Measurements from ENCODE around the gene SOSTDC1. TPM values are rescaled to one million over a fixed set of nuclear protein-coding genes. Genes with fewer than 3 reads are reported as not detected.
"Not testable (repeated sequence)": the region's sequence is repeated elsewhere in the genome, so short reads cannot be mapped to it uniquely, and the experiment has no call there.

The SOSTDC1 gene
- total RNA-seq, 1 donor from 2014 or later, result not detected

GRCh38 chr7:16450366-16450765 lies 15.2 kb downstream of the SOSTDC1 start:
- Mint-ChIP-seq H3K4me3 (ENCODE audit: unreplicated experiment) (no peak overlapping the region), H3K27ac (ENCODE audit: unreplicated experiment) (no peak overlapping the region), H3K27me3 (ENCODE audit: unreplicated experiment) (no peaks in the 10 kb centered on the region), H3K9me3 (ENCODE audit: unreplicated experiment) (no peaks in the 10 kb centered on the region), H3K36me3 (ENCODE audit: unreplicated experiment) (no peaks in the 10 kb centered on the region), H3K4me1 (ENCODE audit: unreplicated experiment) (peaks cover 16% of the 10 kb centered on the region)
- TF ChIP-seq, protein P1, sequence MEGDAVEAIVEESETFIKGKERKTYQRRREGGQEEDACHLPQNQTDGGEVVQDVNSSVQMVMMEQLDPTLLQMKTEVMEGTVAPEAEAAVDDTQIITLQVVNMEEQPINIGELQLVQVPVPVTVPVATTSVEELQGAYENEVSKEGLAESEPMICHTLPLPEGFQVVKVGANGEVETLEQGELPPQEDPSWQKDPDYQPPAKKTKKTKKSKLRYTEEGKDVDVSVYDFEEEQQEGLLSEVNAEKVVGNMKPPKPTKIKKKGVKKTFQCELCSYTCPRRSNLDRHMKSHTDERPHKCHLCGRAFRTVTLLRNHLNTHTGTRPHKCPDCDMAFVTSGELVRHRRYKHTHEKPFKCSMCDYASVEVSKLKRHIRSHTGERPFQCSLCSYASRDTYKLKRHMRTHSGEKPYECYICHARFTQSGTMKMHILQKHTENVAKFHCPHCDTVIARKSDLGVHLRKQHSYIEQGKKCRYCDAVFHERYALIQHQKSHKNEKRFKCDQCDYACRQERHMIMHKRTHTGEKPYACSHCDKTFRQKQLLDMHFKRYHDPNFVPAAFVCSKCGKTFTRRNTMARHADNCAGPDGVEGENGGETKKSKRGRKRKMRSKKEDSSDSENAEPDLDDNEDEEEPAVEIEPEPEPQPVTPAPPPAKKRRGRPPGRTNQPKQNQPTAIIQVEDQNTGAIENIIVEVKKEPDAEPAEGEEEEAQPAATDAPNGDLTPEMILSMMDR (IDR thresholded peaks at IDR 0.05), result no peak
- no peak for DNase-seq (ENCODE audit: extremely low spot score, unreplicated experiment)

GRCh38 chr7:16447876-16448275 lies 17.7 kb downstream of the SOSTDC1 start:
- DNase-seq (ENCODE audit: extremely low spot score, unreplicated experiment), result no peak
- H3K27me3 Mint-ChIP-seq (ENCODE audit: unreplicated experiment), result no peaks in the 10 kb centered on the region
- no peak overlapping the region for H3K27ac Mint-ChIP-seq (ENCODE audit: unreplicated experiment)
- H3K4me3 Mint-ChIP-seq (ENCODE audit: unreplicated experiment), result no peak overlapping the region
- no peaks in the 10 kb centered on the region for H3K36me3 Mint-ChIP-seq (ENCODE audit: unreplicated experiment)
- H3K9me3 Mint-ChIP-seq (ENCODE audit: unreplicated experiment), result no peaks in the 10 kb centered on the region
- H3K4me1 Mint-ChIP-seq (ENCODE audit: unreplicated experiment), result peaks cover 16% of the 10 kb centered on the region
- TF ChIP-seq, protein P1 (IDR thresholded peaks at IDR 0.05), result no peak

- TF ChIP-seq, protein P1 (IDR thresholded peaks at IDR 0.05), result no peak
- no peak for DNase-seq (ENCODE audit: extremely low spot score, unreplicated experiment)
- Mint-ChIP-seq H3K27ac (ENCODE audit: unreplicated experiment) (no peak overlapping the region), H3K9me3 (ENCODE audit: unreplicated experiment) (no peaks in the 10 kb centered on the region), H3K27me3 (ENCODE audit: unreplicated experiment) (no peaks in the 10 kb centered on the region), H3K36me3 (ENCODE audit: unreplicated experiment) (no peaks in the 10 kb centered on the region), H3K4me1 (ENCODE audit: unreplicated experiment) (peaks cover 16% of the 10 kb centered on the region), H3K4me3 (ENCODE audit: unreplicated experiment) (no peak overlapping the region)
Measured at GRCh38 chr7:16446508-16446907, 19.0 kb downstream of the SOSTDC1 start.

DNA sequence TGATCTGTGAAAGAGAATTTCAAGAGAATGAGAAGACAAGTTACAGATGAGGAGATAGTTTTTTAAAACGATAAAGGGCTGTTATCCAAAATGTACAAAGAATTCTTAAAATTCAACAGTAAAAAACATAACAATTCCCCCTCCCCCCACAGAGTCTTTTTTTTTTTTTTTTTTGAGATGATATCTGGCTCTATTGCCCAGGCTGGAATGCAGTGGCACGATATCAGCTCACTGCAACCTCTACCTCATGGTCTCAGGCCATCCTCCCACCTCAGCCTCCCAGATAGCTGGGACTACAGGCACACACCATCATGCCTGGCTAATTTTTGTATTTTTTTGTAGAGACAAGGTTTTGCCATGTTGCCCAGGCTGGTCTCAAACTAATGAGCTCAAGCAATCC lies 21.7 kb downstream of the SOSTDC1 start:
- H3K4me3 Mint-ChIP-seq (ENCODE audit: unreplicated experiment); H3K36me3 Mint-ChIP-seq (ENCODE audit: unreplicated experiment); H3K27ac Mint-ChIP-seq (ENCODE audit: unreplicated experiment); DNase-seq (ENCODE audit: extremely low spot score, unreplicated experiment); H3K9me3 Mint-ChIP-seq (ENCODE audit: unreplicated experiment); H3K4me1 Mint-ChIP-seq (ENCODE audit: unreplicated experiment); H3K27me3 Mint-ChIP-seq (ENCODE audit: unreplicated experiment): not testable (repeated sequence)

DNA sequence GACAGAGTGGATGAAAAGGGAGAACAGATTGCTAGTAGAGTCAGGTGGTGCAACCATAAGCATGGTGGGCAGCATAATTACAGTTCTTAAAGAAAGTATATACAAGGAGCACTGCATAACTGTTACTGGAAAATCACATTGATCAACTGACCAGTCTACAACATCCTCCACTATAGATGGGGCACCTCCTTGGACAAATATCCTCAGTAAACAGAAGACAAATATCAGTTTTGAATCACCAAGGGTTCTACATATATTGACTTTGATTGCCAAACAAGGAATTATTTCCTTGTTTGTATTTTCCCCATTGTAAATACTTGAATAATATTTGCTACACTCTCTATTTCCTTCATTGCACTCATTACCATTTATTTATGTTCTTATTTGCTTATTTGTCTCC lies 26.6 kb downstream of the SOSTDC1 start:
- no peak overlapping the region for H3K4me3 Mint-ChIP-seq (ENCODE audit: unreplicated experiment)
- H3K27ac Mint-ChIP-seq (ENCODE audit: unreplicated experiment), result no peak overlapping the region
- no peaks in the 10 kb centered on the region for H3K4me1 Mint-ChIP-seq (ENCODE audit: unreplicated experiment)
- H3K9me3 Mint-ChIP-seq (ENCODE audit: unreplicated experiment), result no peaks in the 10 kb centered on the region
- H3K36me3 Mint-ChIP-seq (ENCODE audit: unreplicated experiment), result no peaks in the 10 kb centered on the region
- TF ChIP-seq, protein P1 (IDR thresholded peaks at IDR 0.05), result no peak
- no peaks in the 10 kb centered on the region for H3K27me3 Mint-ChIP-seq (ENCODE audit: unreplicated experiment)
- no peak for DNase-seq (ENCODE audit: extremely low spot score, unreplicated experiment)

DNA sequence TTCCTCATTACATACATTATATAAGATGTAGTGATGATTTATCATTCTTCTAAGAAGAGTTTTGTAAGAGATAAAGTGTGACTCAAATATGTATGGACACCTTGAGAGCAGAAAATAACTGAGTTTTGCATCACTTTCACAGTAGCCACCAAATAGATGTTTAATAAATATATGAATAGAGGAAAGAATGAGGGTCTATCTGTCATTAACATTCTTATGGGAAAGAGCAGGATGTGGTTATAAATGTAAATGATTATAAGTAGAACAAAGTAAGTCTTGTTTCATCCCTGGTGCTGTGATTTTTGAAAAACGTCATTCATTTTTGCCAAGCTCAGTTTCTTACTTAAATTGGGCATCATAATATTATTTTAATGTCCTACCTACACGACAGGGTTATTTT lies 29.2 kb downstream of the SOSTDC1 start:
- no peaks in the 10 kb centered on the region for H3K36me3 Mint-ChIP-seq (ENCODE audit: unreplicated experiment)
- DNase-seq (ENCODE audit: extremely low spot score, unreplicated experiment), result no peak
- H3K27me3 Mint-ChIP-seq (ENCODE audit: unreplicated experiment), result no peaks in the 10 kb centered on the region
- TF ChIP-seq, protein P1 (IDR thresholded peaks at IDR 0.05), result no peak
- no peak overlapping the region for H3K27ac Mint-ChIP-seq (ENCODE audit: unreplicated experiment)
- H3K4me1 Mint-ChIP-seq (ENCODE audit: unreplicated experiment), result no peaks in the 10 kb centered on the region
- no peak overlapping the region for H3K4me3 Mint-ChIP-seq (ENCODE audit: unreplicated experiment)
- H3K9me3 Mint-ChIP-seq (ENCODE audit: unreplicated experiment), result no peaks in the 10 kb centered on the region
